HCT116 (cell line): ENCODE measurements around the gene AXDND1. TPM values are rescaled to one million over a fixed set of nuclear protein-coding genes. Genes with fewer than 3 reads are reported as not detected.

ENCODE experiments used
- ATAC-seq: fragments of 200-7000 bp; cut with Tn5 transposase; 2 replicates; pipeline ENCODE4 v1.9.1; 2020; ENCODE audit warnings: mild to moderate bottlenecking, moderate library complexity
- BruUV-seq: library from RNA; stranded (reverse); fragments of 400-500 nt; replicated peaks from 2 replicates; lab custom pipeline; 2021; lab: Mats Ljungman, UMichigan
- CTCF ChIA-PET: fragments of 300-600 bp; sonication (Branson Sonifier 250); formaldehyde crosslinking; loops from one replicate; lab custom pipeline; 2021; ENCODE audit warnings: antibody characterized with exemption; lab: Charles Lee
- POLR2A ChIA-PET: fragments of 300-600, 350-600 bp; sonication (Branson Sonifier 250); formaldehyde crosslinking; loops from one replicate; lab custom pipeline; 2021; ENCODE audit warnings: antibody characterized with exemption; lab: Charles Lee
- RAD21 ChIA-PET, 2 experiments: fragments of 300-600 bp; sonication (Branson Sonifier 250); formaldehyde crosslinking; loops; one replicate each; lab custom pipeline; 2023; ENCODE audit warnings: low total read pairs in 2 of 2; ENCODE audit not compliant: uncharacterized antibody in 2 of 2, unreplicated experiment in 2 of 2, low non-redundant PET in 1 of 2; lab: Charles Lee
- DNase-seq: peaks from one replicate; pipeline ENCODE4 v3.0.0-alpha.2; 2010; ENCODE audit warnings: low read depth, low spot score
- H2AFZ ChIP-seq: fragments of 200-600 bp; shearing (Covaris generic), sonication (generic); 2 replicates; pipeline ENCODE4 v1.6.1; 2017; ENCODE audit warnings: low read depth, mixed run types, mixed read lengths, antibody characterized with exemption, low read length; ENCODE audit not compliant: poor library complexity, severe bottlenecking
- H3K27ac ChIP-seq: 2 replicates; pipeline ENCODE4 v1.5.1; 2012; ENCODE audit warnings: low read depth, low read length
- H3K27me3 ChIP-seq: fragments of 200-600 bp; sonication (generic); 2 replicates; pipeline ENCODE4 v1.6.1; 2016; ENCODE audit warnings: mixed run types, low read length, mixed read lengths; ENCODE audit not compliant: insufficient read depth
- H3K36me3 ChIP-seq, 2 experiments: fragments of 200-500 bp in 1 of 2; fragments of 200-600 bp in 1 of 2; sonication (Bioruptor generic) in 1 of 2; sonication (generic) in 1 of 2; 2 replicates each; pipeline versions ENCODE4 v1.5.1 to v1.6.1; 2014 to 2016; ENCODE audit warnings: low read length in 2 of 2, inconsistent platforms in 1 of 2, mixed read lengths in 1 of 2, mixed run types in 1 of 2; ENCODE audit not compliant: insufficient read depth in 2 of 2, control insufficient read depth in 1 of 2
- H3K4me1 ChIP-seq, 2 experiments: fragments of 200-600 bp in 1 of 2; sonication (generic) in 1 of 2; 2 replicates each; pipeline versions ENCODE4 v1.5.1 to v1.6.1; 2012 to 2017; ENCODE audit warnings: low read length in 2 of 2, inconsistent platforms in 1 of 2, mild to moderate bottlenecking in 1 of 2, mixed read lengths in 1 of 2, mixed run types in 1 of 2, moderate library complexity in 1 of 2; ENCODE audit not compliant: insufficient read depth in 2 of 2, control insufficient read depth in 1 of 2
- H3K4me2 ChIP-seq: fragments of 200-600 bp; sonication (generic); 2 replicates; pipeline ENCODE4 v1.6.1; 2017; ENCODE audit warnings: mixed run types, low read length, mixed read lengths
- H3K4me3 ChIP-seq, 2 experiments: fragments of 200-600 bp in 1 of 2; sonication (generic) in 1 of 2; replicated peaks in 1 of 2; 2 replicates each; pipeline ENCODE4 v1.5.1; 2011 to 2016; ENCODE audit warnings: low read length in 2 of 2, control low read depth in 1 of 2, low read depth in 1 of 2, mild to moderate bottlenecking in 1 of 2, mixed read lengths in 1 of 2, mixed run types in 1 of 2
- H3K79me2 ChIP-seq: fragments of 200-600 bp; sonication (generic); 2 replicates; pipeline ENCODE4 v1.6.1; 2017; ENCODE audit warnings: mild to moderate bottlenecking, mixed run types, low read length, moderate library complexity, mixed read lengths; ENCODE audit not compliant: insufficient read depth
- H3K9ac ChIP-seq: fragments of 200-600 bp; sonication (generic); 2 replicates; pipeline ENCODE4 v1.6.1; 2016; ENCODE audit warnings: low read length, mixed read lengths
- H3K9me2 ChIP-seq: fragments of 200-600 bp; sonication (generic), shearing (Covaris generic); 2 replicates; pipeline ENCODE4 v1.6.1; 2017; ENCODE audit warnings: mixed run types, mild to moderate bottlenecking, moderate library complexity; ENCODE audit not compliant: insufficient read depth
- H3K9me3 ChIP-seq, 2 experiments: fragments of 200-500 bp in 1 of 2; fragments of 200-600 bp in 1 of 2; sonication (Bioruptor generic) in 1 of 2; sonication (generic) in 1 of 2; 2 replicates each; pipeline ENCODE4 v1.6.1; 2014 to 2017; ENCODE audit warnings: low read length in 2 of 2, mixed read lengths in 2 of 2, inconsistent platforms in 1 of 2, low read depth in 1 of 2, mild to moderate bottlenecking in 1 of 2, mixed run types in 1 of 2, moderate library complexity in 1 of 2; ENCODE audit not compliant: control insufficient read depth in 1 of 2, insufficient read depth in 1 of 2
- H4K20me1 ChIP-seq: fragments of 200-600 bp; sonication (generic), shearing (Covaris generic); 2 replicates; pipeline ENCODE4 v1.6.1; 2017; ENCODE audit warnings: mixed run types, mild to moderate bottlenecking, moderate library complexity; ENCODE audit not compliant: insufficient read depth
- ATF3 ChIP-seq: IDR thresholded peaks from 2 replicates; pipeline ENCODE4 v1.6.1; 2012
- CEBPB ChIP-seq: IDR thresholded peaks from 2 replicates; pipeline ENCODE4 v1.6.1; 2012; ENCODE audit warnings: low read depth
- CTCF ChIP-seq, 3 experiments: fragments of 200-600 bp in 1 of 3; sonication (generic) in 1 of 3; IDR thresholded peaks in 2 of 3; conservative IDR thresholded peaks in 1 of 3; 2 replicates each; pipeline ENCODE4 v1.5.1; 2012 to 2017; ENCODE audit warnings: low read depth in 2 of 3, low read length in 2 of 3, antibody characterized with exemption in 1 of 3, borderline replicate concordance in 1 of 3, control low read depth in 1 of 3, mild to moderate bottlenecking in 1 of 3, mixed read lengths in 1 of 3, mixed run types in 1 of 3, moderate library complexity in 1 of 3; ENCODE audit not compliant: insufficient read depth in 1 of 3
- EGR1 ChIP-seq: IDR thresholded peaks from 2 replicates; pipeline ENCODE4 v1.6.1; 2012; ENCODE audit warnings: low read depth
- ELF1 ChIP-seq: IDR thresholded peaks from 2 replicates; pipeline ENCODE4 v1.6.1; 2012; ENCODE audit warnings: low read depth, borderline replicate concordance
- EZH2 ChIP-seq: fragments of 200-600 bp; sonication (generic); IDR thresholded peaks from 2 replicates; pipeline ENCODE4 v1.6.1; 2017; ENCODE audit warnings: antibody characterized with exemption, mixed run types
- EZH2phosphoT487 ChIP-seq: fragments of 200-600 bp; IDR thresholded peaks from 2 replicates; pipeline ENCODE4 v1.6.1; 2018; ENCODE audit warnings: antibody characterized with exemption, borderline replicate concordance
- FOSL1 ChIP-seq: IDR thresholded peaks from 2 replicates; pipeline ENCODE4 v1.6.1; 2012; ENCODE audit warnings: low read depth
- JUND ChIP-seq: IDR thresholded peaks from 2 replicates; pipeline ENCODE4 v1.6.1; 2012
- RAD21 ChIP-seq: IDR thresholded peaks from 2 replicates; pipeline ENCODE4 v1.6.1; 2012; ENCODE audit warnings: low read depth, mild to moderate bottlenecking
- REST ChIP-seq: IDR thresholded peaks from 2 replicates; pipeline ENCODE4 v1.6.1; 2012; ENCODE audit warnings: low read depth
- SP1 ChIP-seq: IDR thresholded peaks from 2 replicates; pipeline ENCODE4 v1.6.1; 2012; ENCODE audit warnings: low read depth
- SRF ChIP-seq: IDR thresholded peaks from 2 replicates; pipeline ENCODE4 v1.6.1; 2012; ENCODE audit warnings: low read depth
- YY1 ChIP-seq: IDR thresholded peaks from 2 replicates; pipeline ENCODE4 v1.6.1; 2011; ENCODE audit warnings: low read length, low read depth, moderate library complexity, mild to moderate bottlenecking; ENCODE audit not compliant: insufficient replicate concordance; ENCODE audit errors: extremely low read depth
- ZNF274 ChIP-seq: fragments of 200-500 bp; sonication (Bioruptor generic); IDR thresholded peaks from 2 replicates; pipeline ENCODE4 v1.6.1; 2014; ENCODE audit warnings: mild to moderate bottlenecking, low read depth, low read length, inconsistent platforms
- intact Hi-C: fragments of 100-400 bp; cut with micrococcal nuclease; formaldehyde crosslinking; loops from 2 replicates; pipeline ENCODE4 v1.10.0; 2022
- total RNA-seq: library from RNA; stranded (reverse); gene quantifications from one replicate; pipeline ENCODE4 v1.2.1, GENCODE V29; 2021; ENCODE audit not compliant: unreplicated experiment
- TF ChIP-seq, protein P1 (sequence below): IDR thresholded peaks from 2 replicates; pipeline ENCODE4 v1.6.1; 2012

Gene AXDND1
- total RNA-seq, 1 experiment from 2014 or later, result 2.3 TPM

DNA sequence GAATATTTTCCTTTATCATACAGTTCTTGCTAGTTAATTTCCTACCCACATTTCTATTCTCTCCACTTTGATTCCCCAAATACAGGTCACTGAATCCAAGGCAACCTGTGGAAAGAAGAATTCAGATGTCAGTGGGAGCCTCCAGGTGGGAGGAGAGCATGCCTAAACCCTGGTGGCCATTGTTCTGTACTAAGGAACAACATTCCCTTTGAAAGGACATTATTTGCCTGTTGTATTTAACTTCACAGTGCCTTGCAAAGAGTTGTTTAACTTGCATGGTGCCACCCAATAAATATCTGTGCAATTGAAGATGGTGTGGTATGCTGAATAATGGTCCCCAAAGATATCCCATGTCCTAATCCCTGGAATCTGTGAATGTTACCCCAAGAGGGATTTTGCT is 188.7 kb downstream of the AXDND1 start:
- RAD21 ChIA-PET, result no interaction called here

GRCh38 chr1:179558078-179558477 is 192.3 kb downstream of the AXDND1 start:
- no TSS peak for BruUV-seq
- Histone ChIP-seq H3K4me1 (no peaks in the 10 kb centered on the region), H3K36me3 (no peaks in the 10 kb centered on the region), H3K9ac (no peak overlapping the region), H3K9me3 (no peaks in the 10 kb centered on the region), H3K27ac (no peak overlapping the region), H2AFZ (no peak overlapping the region), H4K20me1 (no peaks in the 10 kb centered on the region), H3K79me2 (no peaks in the 10 kb centered on the region), H3K4me3 (no peak overlapping the region), H3K27me3 (no peaks in the 10 kb centered on the region), H3K4me2 (no peak overlapping the region), H3K9me2 (no peaks in the 10 kb centered on the region)
- RAD21 ChIA-PET, result no interaction called here
- POLR2A ChIA-PET, result no interaction called here
- no peak for ATAC-seq
- no peak for DNase-seq
- CTCF ChIA-PET, result no interaction called here
- intact Hi-C loops, result no loop called here
- TF ChIP-seq SP1 (no peak), CEBPB (no peak), CTCF (IDR thresholded peaks at IDR 0.05 in 2 of 3, conservative IDR thresholded peaks at IDR 0.05 in 1 of 3; ENCODE audit: borderline replicate concordance in 1 of 3, insufficient read depth in 1 of 3, low read depth in 2 of 3, low read length in 2 of 3) (no peak), ATF3 (no peak), EZH2phosphoT487 (no peak), EGR1 (no peak), RAD21 (no peak), ELF1 (no peak), SRF (no peak), REST (no peak), YY1 (no peak)
- TF ChIP-seq, protein P1, sequence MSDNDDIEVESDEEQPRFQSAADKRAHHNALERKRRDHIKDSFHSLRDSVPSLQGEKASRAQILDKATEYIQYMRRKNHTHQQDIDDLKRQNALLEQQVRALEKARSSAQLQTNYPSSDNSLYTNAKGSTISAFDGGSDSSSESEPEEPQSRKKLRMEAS, result no peak

More for the DNA sequence above, 188.7 kb downstream of the AXDND1 start:
- no peak for ATAC-seq
- BruUV-seq, result no TSS peak
- Histone ChIP-seq H3K4me1 (peaks cover 0 to 12% of the 10 kb centered on the region in 2 experiments; a peak in 1 of 4 replicates), H3K4me2 (no peak overlapping the region), H3K79me2 (no peaks in the 10 kb centered on the region), H3K27me3 (no peaks in the 10 kb centered on the region), H4K20me1 (no peaks in the 10 kb centered on the region), H3K4me3 (no peak overlapping the region), H3K9me3 (no peaks in the 10 kb centered on the region), H3K9me2 (no peaks in the 10 kb centered on the region), H2AFZ (no peak overlapping the region)
- DNase-seq, result no peak
- CTCF ChIA-PET, result no interaction called here
- intact Hi-C loops, result no loop called here
- TF ChIP-seq FOSL1, result no peak
- no peak for TF ChIP-seq EZH2phosphoT487
- no peak for TF ChIP-seq ZNF274
- TF ChIP-seq EZH2, result no peak
- TF ChIP-seq RAD21, result no peak
- no peak for TF ChIP-seq JUND
- no peak for TF ChIP-seq YY1
- TF ChIP-seq, protein P1, result no peak
- TF ChIP-seq, all 23 proteins: peak for 0
- Histone ChIP-seq H3K9ac (no peak overlapping the region), H3K36me3 (no peaks in the 10 kb centered on the region), H3K27ac (no peak overlapping the region)
- POLR2A ChIA-PET, result no interaction called here
